Bronchial epithelial cell (primary cell): ENCODE results near the gene NTSR1. TPM values are rescaled to one million over a fixed set of nuclear protein-coding genes. Genes with fewer than 3 reads are reported as not detected.
A peak's percentile ranks its signal among the peaks of the same experiment; 100 is the strongest.

Source experiments
- DNase-seq: peaks from one replicate; pipeline ENCODE4 v3.0.0-alpha.2; 2010; ENCODE audit warnings: low read depth
- FAIRE-seq: peaks from 2 replicates; lab custom pipeline; 2011; peaks lifted over from hg19 to GRCh38; lab: Jason Lieb, UNC
- H3K27me3 ChIP-seq: 2 replicates; pipeline ENCODE4 v1.5.1; 2011; ENCODE audit warnings: low read length; ENCODE audit not compliant: control insufficient read depth, insufficient read depth
- H3K36me3 ChIP-seq: 2 replicates; pipeline ENCODE4 v1.5.1; 2011; ENCODE audit warnings: low read length; ENCODE audit not compliant: control insufficient read depth, insufficient read depth
- H3K4me3 ChIP-seq: 2 replicates; pipeline ENCODE4 v1.5.1; 2011; ENCODE audit warnings: mild to moderate bottlenecking, low read depth, low read length, control low read depth
- CTCF ChIP-seq: IDR thresholded peaks from 2 replicates; pipeline ENCODE4 v1.5.1; 2011; ENCODE audit warnings: mild to moderate bottlenecking, moderate library complexity, low read length, control low read depth, inconsistent platforms; ENCODE audit not compliant: insufficient read depth, severe bottlenecking
- total RNA-seq: library from RNA; depleted of rRNA; stranded (reverse); fragments of >200 nt; gene quantifications from 2 replicates; pipeline ENCODE4 v1.2.1, GENCODE V29; 2014

Gene NTSR1
- total RNA-seq, 1 donor from 2014 or later, result not detected

- Histone ChIP-seq H3K27me3 (no peaks in the 10 kb centered on the region), H3K4me3 (no peak overlapping the region), H3K36me3 (peaks cover 27% of the 10 kb centered on the region)
- DNase-seq, result no peak
- no peak for TF ChIP-seq CTCF
- no peak for FAIRE-seq
These were observed 99.0 kb downstream of the NTSR1 start for GRCh38 chr20:62807444-62808210.

GRCh38 chr20:62808211-62808865 is 99.7 kb downstream of the NTSR1 start:
- DNase-seq (peak; percentile 25), FAIRE-seq (no peak)
- peak; percentile 93 for TF ChIP-seq CTCF
- H3K36me3 ChIP-seq, result peaks cover 28% of the 10 kb centered on the region
- no peak overlapping the region for H3K4me3 ChIP-seq
- H3K27me3 ChIP-seq, result no peaks in the 10 kb centered on the region

- Histone ChIP-seq H3K36me3 (peaks cover 30% of the 10 kb centered on the region), H3K27me3 (no peaks in the 10 kb centered on the region), H3K4me3 (no peak overlapping the region)
- FAIRE-seq, result no peak
- no peak for DNase-seq
- no peak for TF ChIP-seq CTCF
These were observed 101.1 kb downstream of the NTSR1 start for GRCh38 chr20:62809530-62810428.

GRCh38 chr20:62811320-62811719 is 102.7 kb downstream of the NTSR1 start:
- FAIRE-seq (no peak), DNase-seq (no peak)
- Histone ChIP-seq H3K36me3 (peaks cover 30% of the 10 kb centered on the region), H3K27me3 (peaks cover 12% of the 10 kb centered on the region), H3K4me3 (no peak overlapping the region)
- no peak for TF ChIP-seq CTCF

- FAIRE-seq (no peak), DNase-seq (no peak)
- peaks cover 28% of the 10 kb centered on the region for H3K36me3 ChIP-seq
- no peak overlapping the region for H3K4me3 ChIP-seq
- no peak for TF ChIP-seq CTCF
- peaks cover 16% of the 10 kb centered on the region for H3K27me3 ChIP-seq
These were observed 103.1 kb downstream of the NTSR1 start for GRCh38 chr20:62811720-62812119.

Other genes with a start within 250 kb of the NTSR1 start
- gene GATA5, start 232.8 kb upstream of the NTSR1 start, total RNA-seq, result not detected in 2 replicates
- 1.6 and 4.7 TPM in 2 replicates for gene SLCO4A1, start 66.3 kb upstream of the NTSR1 start, total RNA-seq
- 20.6 and 22.9 TPM in 2 replicates for gene MRGBP, start 87.6 kb downstream of the NTSR1 start, total RNA-seq
- gene OGFR, start 96.0 kb downstream of the NTSR1 start, total RNA-seq, result 16.1 and 17.8 TPM in 2 replicates
- gene COL9A3, start 108.2 kb downstream of the NTSR1 start, total RNA-seq, result not detected in 2 replicates
- gene TCFL5, start 153.0 kb downstream of the NTSR1 start, total RNA-seq, result 13.2 and 14.5 TPM in 2 replicates
- gene DIDO1, start 217.7 kb downstream of the NTSR1 start, total RNA-seq, result 26.9 and 31.6 TPM in 2 replicates
- 69.2 and 71.2 TPM in 2 replicates for gene GID8, start 229.3 kb downstream of the NTSR1 start, total RNA-seq
- 0.13 and 0.53 TPM in 2 replicates for gene SLC17A9, start 243.9 kb downstream of the NTSR1 start, total RNA-seq